OCI-M2 (cell line): ENCODE data around the gene GGNBP2.
A peak's percentile ranks its signal among the peaks of the same experiment; 100 is the strongest.
"Not testable (repeated sequence)": the region's sequence is repeated elsewhere in the genome, so short reads cannot be mapped to it uniquely, and the experiment has no call there.

Experiments
- DNase-seq: peaks from one replicate; lab custom pipeline; 2025; ENCODE audit not compliant: unreplicated experiment; lab: John Stamatoyannopoulos, UW

The GGNBP2 gene

GRCh38 chr17:36600465-36600864 lies 55.7 kb downstream of the GGNBP2 start:
- DNase-seq = no peak

- DNase-seq = no peak
Observed at GRCh38 chr17:36600936-36601302, 56.2 kb downstream of the GGNBP2 start.

- DNase-seq = peak; percentile 63
Observed at GRCh38 chr17:36601303-36602029, 56.7 kb downstream of the GGNBP2 start, which contains the start of gene MRM1. Gene MRM1 (plus strand): TSS chr17:36601583. CDS start chr17:36601811, 228 bp downstream.

- no peak for DNase-seq
Observed at GRCh38 chr17:36602030-36602748, 57.5 kb downstream of the GGNBP2 start.

- peak; percentile 36 for DNase-seq
Observed at GRCh38 chr17:36602924-36603384, 58.2 kb downstream of the GGNBP2 start.

- DNase-seq = not testable (repeated sequence)
Observed at GRCh38 chr17:36605028-36605427, 60.3 kb downstream of the GGNBP2 start.

- no peak for DNase-seq
Observed at GRCh38 chr17:36608280-36608679, 63.6 kb downstream of the GGNBP2 start.

GRCh38 chr17:36608794-36609497 lies 64.2 kb downstream of the GGNBP2 start:
- no peak for DNase-seq

GRCh38 chr17:36609498-36609862 lies 64.8 kb downstream of the GGNBP2 start:
- no peak for DNase-seq

- no peak for DNase-seq
Observed at GRCh38 chr17:36610474-36610873, 65.8 kb downstream of the GGNBP2 start.

- DNase-seq = no peak
Observed at GRCh38 chr17:36611345-36612072, 66.8 kb downstream of the GGNBP2 start.

GRCh38 chr17:36612323-36612722 lies 67.6 kb downstream of the GGNBP2 start:
- DNase-seq = no peak

- no peak for DNase-seq
Observed at GRCh38 chr17:36613155-36613554, 68.4 kb downstream of the GGNBP2 start.

GRCh38 chr17:36614081-36614480 lies 69.4 kb downstream of the GGNBP2 start:
- DNase-seq = no peak

- DNase-seq = no peak
Observed at GRCh38 chr17:36614933-36615332, 70.2 kb downstream of the GGNBP2 start.

GRCh38 chr17:36616061-36617029 lies 71.6 kb downstream of the GGNBP2 start:
- no peak for DNase-seq

- no peak for DNase-seq
Observed at GRCh38 chr17:36617773-36618172, 73.1 kb downstream of the GGNBP2 start.

GRCh38 chr17:36623281-36623680 lies 78.6 kb downstream of the GGNBP2 start:
- DNase-seq = no peak

- DNase-seq = no peak
Observed at GRCh38 chr17:36625188-36625587, 80.5 kb downstream of the GGNBP2 start.

GRCh38 chr17:36627101-36627500 lies 82.4 kb downstream of the GGNBP2 start:
- no peak for DNase-seq
